Ramos (cell line): ENCODE data around the gene ABCD4.
"Not testable (repeated sequence)": the region's sequence is repeated elsewhere in the genome, so short reads cannot be mapped to it uniquely, and the experiment has no call there.

Experiments used
- in situ Hi-C: fragments of 300-500 bp; cut with MboI; formaldehyde crosslinking; loops from one replicate; pipeline ENCODE4 v1.14.3; 2022; ENCODE audit warnings: low sequenced_read_pairs; ENCODE audit not compliant: unreplicated experiment

The ABCD4 gene

DNA sequence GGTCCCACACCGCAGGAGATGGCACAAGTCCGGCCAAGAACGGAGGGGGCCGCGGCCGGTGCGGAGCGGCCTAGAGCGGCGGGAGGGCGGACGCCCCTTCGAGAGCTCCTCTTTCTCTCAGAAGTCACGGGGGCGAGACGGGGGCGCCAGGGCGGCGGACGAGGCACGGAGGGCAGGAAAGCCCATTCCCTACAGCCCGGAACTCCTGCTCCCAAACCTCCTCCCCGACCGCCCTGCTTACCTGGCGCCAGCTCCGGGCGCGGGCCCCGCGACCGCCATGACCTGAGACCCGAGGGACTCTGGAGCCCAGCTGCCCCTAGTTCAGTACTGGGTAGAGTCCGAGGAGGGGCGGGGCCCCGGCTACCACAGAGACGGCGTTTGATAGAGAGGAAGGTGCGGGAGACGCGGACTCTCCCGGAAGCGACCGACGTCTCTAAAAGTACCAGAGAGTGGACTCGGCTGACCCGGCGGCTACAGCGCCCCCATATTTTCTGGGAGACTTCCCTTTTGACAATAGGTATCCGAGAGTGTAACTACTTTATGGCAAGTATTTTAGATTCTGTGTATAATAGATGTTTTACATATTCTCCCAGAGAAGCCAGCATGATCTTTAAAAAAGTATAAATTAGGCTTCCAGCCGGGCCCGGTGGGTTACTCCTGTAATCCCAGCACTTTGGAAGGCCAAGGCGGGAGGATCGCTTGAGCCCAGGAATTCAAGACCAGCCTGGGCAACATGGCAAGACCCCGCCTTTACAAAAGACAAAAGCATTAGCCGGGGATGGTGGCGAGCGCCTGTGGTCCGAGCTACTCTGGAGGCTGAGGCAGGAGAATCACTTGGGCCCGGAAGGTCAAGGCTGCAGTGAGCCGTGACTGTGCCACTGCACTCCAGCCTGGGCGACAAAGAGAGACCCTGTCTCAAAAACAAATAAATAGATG, at the start of gene ABCD4:
Gene ABCD4, minus strand, starts transcription at position 301 of the 936 bp plus-strand sequence. Its CDS starts 22 bp downstream, at position 279.
- in situ Hi-C loops: no loop called here

DNA sequence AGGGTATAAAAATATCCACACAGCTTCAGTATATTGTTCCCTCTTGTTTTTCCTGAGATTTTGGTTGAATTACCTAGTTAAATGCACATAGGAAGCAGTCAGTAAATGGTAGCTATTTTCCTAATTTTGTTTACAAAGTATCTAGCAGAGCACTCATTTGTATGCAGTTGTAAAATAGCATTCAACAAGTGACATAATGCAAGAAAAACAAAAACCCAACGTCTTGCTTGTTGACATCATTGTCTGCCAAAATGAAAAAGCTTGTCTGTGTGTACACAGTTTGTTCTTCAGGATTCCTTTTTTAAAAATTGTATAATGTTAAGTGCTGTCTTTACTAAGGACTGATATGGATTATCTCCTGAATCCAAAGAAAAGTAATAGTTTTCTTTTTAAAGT, 48.2 kb upstream of the ABCD4 start:
- in situ Hi-C loops: no loop called here

- in situ Hi-C loops: no loop called here
Observed at GRCh38 chr14:74350211-74350927, 47.6 kb upstream of the ABCD4 start.

GRCh38 chr14:74349757-74350156, 47.0 kb upstream of the ABCD4 start:
- in situ Hi-C loops: no loop called here

DNA sequence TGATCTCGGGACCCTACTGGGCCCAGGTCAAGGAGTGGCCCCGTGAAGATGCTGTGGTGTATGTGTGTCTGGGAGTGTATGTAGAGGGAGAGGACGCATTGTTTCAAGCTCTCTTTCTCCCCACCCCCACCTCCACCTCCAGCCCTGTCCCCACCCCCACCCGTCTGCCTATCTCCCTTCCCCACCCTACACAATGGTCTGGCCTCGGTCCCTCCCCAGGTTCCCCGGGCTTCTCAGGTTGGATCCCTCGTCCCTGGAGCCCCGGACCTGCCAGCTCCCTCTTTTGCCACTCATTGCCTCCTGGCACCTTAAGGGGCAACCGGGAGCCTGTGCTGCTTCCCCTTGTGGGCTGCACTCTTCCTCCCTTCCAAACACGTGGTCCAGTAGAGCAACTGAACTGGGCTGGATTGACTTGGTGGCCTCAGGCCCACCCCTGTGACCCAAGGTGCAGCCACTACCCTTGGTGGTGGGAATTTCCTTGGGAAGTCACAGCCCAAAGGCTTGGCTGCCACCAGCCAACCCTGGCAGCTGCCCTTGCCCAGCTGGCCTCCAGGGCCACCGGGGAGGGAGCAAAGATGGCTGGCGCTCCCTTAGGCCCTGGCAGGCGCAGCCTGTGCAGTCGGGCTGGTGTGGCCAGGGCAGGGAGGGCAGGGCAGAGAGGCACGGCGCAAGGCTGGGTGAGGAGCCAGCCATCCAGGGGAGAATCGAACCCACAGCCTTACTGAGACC, 46.2 kb upstream of the ABCD4 start:
- in situ Hi-C loops: no loop called here

DNA sequence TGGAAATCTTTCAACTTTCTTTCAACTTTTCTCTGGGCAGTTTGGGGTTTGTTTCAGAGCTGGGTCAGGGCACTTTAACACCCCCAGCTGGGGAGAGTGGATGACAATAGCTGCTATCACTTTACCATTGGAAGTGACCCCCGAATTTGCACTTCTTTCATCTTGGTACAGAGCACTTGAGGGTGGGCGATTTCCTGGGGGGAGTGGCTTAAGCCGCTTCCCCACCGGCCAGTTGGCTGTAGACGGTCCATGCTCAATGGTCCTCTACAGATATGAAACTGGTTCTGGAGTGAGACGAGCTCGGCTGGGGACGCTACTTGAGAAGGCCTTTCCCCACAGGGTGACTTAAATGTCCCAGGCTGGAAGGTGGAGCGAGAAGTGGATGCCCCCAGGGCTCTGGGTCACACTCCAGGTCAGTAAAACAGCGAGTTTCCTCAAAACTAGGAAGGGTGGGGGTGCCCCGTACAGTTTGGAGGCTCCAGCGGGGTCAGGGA, 45.6 kb upstream of the ABCD4 start, which contains the start of gene VRTN:
Gene VRTN, plus strand, starts transcription at position 231 of the 494 bp plus-strand sequence. CDS start 8,313 bp downstream, outside the sequence.
- in situ Hi-C loops: no loop called here

DNA sequence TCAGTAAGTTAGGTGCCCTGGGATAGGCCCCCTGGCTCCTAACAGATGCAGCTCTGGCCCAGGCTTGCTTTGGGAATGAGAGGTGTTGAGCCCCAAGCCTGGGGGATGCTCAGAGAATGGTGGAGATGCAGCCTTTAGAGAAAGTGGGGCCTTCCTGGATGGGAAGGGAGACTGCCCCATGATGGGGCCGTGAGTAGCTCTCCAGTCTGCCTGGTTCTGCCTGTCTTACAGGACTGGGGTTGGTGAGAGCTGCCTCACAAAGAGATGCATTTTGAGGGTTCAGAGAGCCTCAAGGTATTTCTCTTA, 45.0 kb upstream of the ABCD4 start:
- in situ Hi-C loops: no loop called here

GRCh38 chr14:74347097-74347794, 44.5 kb upstream of the ABCD4 start:
- in situ Hi-C loops: no loop called here

GRCh38 chr14:74346341-74346740, 43.6 kb upstream of the ABCD4 start:
- in situ Hi-C loops: no loop called here

- in situ Hi-C loops: no loop called here
Observed at GRCh38 chr14:74333909-74334308, 31.2 kb upstream of the ABCD4 start.

DNA sequence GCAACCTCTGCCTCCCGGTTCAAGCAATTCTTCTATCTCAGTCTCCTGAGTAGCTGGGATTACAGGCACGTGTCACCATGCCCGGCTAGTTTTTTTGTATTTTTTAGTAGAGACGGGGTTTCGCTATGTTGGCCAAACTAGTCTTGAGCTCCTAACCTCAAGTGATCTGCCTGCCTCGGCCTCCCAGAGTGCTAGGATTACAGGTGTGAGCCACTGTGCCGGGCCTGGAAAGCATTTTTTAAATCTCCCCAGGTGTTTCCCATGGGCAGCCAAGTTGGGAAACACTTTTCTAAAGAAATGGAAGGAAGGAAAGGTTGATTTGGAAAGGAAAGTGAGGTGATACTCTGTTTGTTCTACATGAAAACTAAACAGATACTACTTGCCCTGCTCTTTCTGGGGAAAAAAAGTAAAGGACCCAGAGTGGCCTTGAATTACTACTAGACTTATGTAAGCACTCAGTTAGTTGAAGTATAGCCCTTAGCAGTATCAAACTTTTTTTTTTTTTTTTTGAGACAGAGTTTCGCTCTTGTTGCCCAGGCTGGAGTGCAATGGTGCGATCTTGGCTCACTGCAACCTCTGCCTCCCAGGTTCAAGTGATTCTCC, 27.3 kb upstream of the ABCD4 start:
- in situ Hi-C loops: not testable (repeated sequence)

DNA sequence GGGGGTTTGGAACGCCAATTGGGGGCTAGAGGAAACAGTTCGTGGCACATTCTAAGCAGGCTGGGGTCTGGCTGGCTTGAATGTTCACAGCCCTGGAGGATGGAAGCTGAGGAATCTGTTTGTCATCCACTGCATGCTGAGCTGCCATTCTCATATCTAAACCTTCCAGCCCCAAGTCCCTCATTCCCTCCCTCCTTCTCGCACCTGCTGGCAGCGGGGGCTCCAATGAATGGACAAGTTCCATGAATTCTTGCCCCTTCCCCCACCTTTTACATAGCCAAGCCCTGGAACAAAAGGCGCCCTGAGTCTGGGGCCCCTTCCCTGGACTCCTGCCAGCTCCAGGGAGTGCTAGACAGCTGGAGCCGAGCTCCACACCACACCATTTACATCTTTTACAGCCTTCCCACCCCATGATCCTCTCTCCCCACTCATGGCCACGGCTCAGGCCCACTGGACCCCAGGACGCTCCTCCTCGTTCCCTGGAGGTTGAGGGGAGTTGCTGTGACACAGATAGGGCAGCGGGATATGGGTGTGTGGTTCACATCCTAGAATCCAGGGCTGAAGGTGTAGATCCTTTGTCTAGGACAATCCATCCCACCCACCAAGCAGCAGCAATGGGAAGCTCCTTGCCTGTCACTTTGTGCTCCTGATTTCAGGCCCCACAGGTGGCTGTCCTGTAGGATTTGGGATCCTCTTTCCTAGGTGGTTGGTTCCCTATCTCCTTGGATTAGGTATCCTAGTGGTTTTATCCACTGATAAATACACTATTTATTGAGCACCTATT, 23.8 kb upstream of the ABCD4 start:
- in situ Hi-C loops: no loop called here

- in situ Hi-C loops: no loop called here
Observed at GRCh38 chr14:74325446-74325845, 22.7 kb upstream of the ABCD4 start.

DNA sequence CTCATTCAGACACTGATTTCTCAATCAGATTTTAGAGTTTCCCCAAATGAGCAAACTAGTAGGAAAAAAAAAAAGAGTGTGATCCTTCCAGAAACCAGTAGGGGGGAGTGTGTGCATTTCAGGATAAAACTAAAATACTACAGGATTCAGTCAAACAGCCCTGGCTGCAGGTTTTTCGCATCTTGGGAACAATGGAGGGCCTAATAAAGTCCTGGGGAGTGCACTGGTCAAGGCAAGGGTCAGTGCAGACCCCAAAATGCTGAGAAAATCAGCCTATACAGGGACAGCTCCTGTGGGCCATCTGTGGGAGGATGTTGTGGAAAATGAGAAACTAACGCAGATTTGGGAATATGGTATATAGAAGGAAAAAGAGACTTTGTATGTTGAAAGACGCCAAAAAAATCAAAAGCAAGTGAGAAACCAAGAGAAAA, 22.2 kb upstream of the ABCD4 start:
- in situ Hi-C loops: no loop called here

GRCh38 chr14:74314576-74314975, 11.8 kb upstream of the ABCD4 start:
- in situ Hi-C loops: no loop called here

- in situ Hi-C loops: no loop called here
Observed at GRCh38 chr14:74313601-74314000, 10.9 kb upstream of the ABCD4 start.

GRCh38 chr14:74312161-74312560, 9.4 kb upstream of the ABCD4 start:
- in situ Hi-C loops: no loop called here

- in situ Hi-C loops: no loop called here
Observed at GRCh38 chr14:74309125-74310022, 6.6 kb upstream of the ABCD4 start.
